ENCODE results near the gene DPP10.

DNA sequence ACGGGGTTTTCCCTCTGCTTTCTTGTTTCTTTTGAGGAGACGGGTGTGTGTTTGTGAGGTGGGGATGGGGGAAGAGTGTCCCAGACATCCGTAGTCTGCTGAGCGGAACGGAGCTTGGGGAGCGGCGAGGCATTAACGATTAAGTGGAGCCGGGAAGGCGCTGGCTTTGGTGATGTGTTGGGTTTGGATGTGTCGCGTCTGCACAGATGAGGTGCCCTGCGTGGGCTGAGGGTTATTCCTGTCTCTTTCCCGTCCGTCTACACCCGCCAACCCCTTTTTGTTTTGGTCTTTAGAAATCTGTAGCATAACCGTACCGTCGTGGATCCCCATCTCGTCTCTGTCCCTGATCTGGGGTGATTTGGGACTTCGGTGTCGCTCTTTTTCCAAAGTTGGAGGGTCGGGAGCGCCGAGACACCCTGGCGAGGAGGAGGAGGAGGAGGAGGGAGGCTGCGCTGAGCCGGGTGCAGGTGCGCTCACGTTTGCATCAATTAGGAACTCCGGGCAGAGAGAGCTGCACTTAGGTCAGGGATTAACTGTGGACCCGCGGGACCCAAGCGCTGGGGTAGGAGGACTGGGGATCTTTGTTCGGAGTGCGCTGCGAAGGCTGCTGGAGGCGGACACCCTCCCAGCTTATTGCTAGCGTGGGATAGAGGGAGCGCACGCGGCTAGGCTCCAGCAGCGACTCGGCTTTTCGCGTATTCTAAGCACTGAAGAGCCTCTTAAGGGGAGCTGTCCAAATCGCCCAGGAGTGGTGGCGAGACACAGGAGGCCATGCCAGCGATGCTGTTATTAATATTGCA lies 720.3 kb downstream of the DPP10 start:
- TF ChIP-seq, protein P1, sequence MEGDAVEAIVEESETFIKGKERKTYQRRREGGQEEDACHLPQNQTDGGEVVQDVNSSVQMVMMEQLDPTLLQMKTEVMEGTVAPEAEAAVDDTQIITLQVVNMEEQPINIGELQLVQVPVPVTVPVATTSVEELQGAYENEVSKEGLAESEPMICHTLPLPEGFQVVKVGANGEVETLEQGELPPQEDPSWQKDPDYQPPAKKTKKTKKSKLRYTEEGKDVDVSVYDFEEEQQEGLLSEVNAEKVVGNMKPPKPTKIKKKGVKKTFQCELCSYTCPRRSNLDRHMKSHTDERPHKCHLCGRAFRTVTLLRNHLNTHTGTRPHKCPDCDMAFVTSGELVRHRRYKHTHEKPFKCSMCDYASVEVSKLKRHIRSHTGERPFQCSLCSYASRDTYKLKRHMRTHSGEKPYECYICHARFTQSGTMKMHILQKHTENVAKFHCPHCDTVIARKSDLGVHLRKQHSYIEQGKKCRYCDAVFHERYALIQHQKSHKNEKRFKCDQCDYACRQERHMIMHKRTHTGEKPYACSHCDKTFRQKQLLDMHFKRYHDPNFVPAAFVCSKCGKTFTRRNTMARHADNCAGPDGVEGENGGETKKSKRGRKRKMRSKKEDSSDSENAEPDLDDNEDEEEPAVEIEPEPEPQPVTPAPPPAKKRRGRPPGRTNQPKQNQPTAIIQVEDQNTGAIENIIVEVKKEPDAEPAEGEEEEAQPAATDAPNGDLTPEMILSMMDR (IDR thresholded peaks at IDR 0.05): no peak
- no peak for TF ChIP-seq POLR2A (IDR thresholded peaks at IDR 0.05)
